T-helper 1 cell (primary cell): ENCODE data around the gene OVAAL.

Experiments
- DNase-seq, 5 donors: peaks; one replicate each; pipeline ENCODE4 v3.0.0-alpha.2; 2012 to 2020

The OVAAL gene

GRCh38 chr1:180571060-180571831 is 12.5 kb downstream of the OVAAL start:
- no peak for DNase-seq

- peak in 1 of 5 donors; percentile 38 for DNase-seq
These were observed 13.3 kb downstream of the OVAAL start for GRCh38 chr1:180571832-180572636.

GRCh38 chr1:180572760-180573159 is 14.0 kb downstream of the OVAAL start:
- no peak for DNase-seq

GRCh38 chr1:180574031-180574713 is 15.4 kb downstream of the OVAAL start:
- DNase-seq = no peak

GRCh38 chr1:180577361-180577760 is 18.6 kb downstream of the OVAAL start:
- no peak for DNase-seq

GRCh38 chr1:180579961-180580611 is 21.3 kb downstream of the OVAAL start:
- no peak for DNase-seq

- DNase-seq = no peak
These were observed 22.9 kb downstream of the OVAAL start for GRCh38 chr1:180581635-180582039.

- no peak for DNase-seq
These were observed 26.1 kb downstream of the OVAAL start for GRCh38 chr1:180584869-180585268.

- no peak for DNase-seq
These were observed 27.2 kb downstream of the OVAAL start for GRCh38 chr1:180585994-180586359.

- peak in 1 of 5 donors; percentile 37 for DNase-seq
These were observed 27.9 kb downstream of the OVAAL start for GRCh38 chr1:180586671-180587155.

GRCh38 chr1:180588121-180588520 is 29.4 kb downstream of the OVAAL start:
- DNase-seq = no peak

GRCh38 chr1:180590889-180591288 is 32.1 kb downstream of the OVAAL start:
- no peak for DNase-seq

- DNase-seq = no peak
These were observed 34.6 kb downstream of the OVAAL start for GRCh38 chr1:180593382-180593781.

- no peak for DNase-seq
These were observed 36.0 kb downstream of the OVAAL start for GRCh38 chr1:180594723-180595122.

- no peak for DNase-seq
These were observed 37.2 kb downstream of the OVAAL start for GRCh38 chr1:180595966-180596365.

- no peak for DNase-seq
These were observed 38.8 kb downstream of the OVAAL start for GRCh38 chr1:180597520-180597919.

- no peak for DNase-seq
These were observed 39.7 kb downstream of the OVAAL start for GRCh38 chr1:180598333-180598974.

GRCh38 chr1:180600343-180600742 is 41.6 kb downstream of the OVAAL start:
- DNase-seq = no peak

- DNase-seq = no peak
These were observed 42.7 kb downstream of the OVAAL start for GRCh38 chr1:180601512-180601911.

- DNase-seq = no peak
These were observed 44.6 kb downstream of the OVAAL start for GRCh38 chr1:180603223-180603849.

- no peak for DNase-seq
These were observed 45.1 kb downstream of the OVAAL start for GRCh38 chr1:180603850-180604226.

- no peak for DNase-seq
These were observed 47.4 kb downstream of the OVAAL start for GRCh38 chr1:180606155-180606554.
